ENCODE results near the gene PACRG. TPM values are rescaled to one million over a fixed set of nuclear protein-coding genes. Genes with fewer than 3 reads are reported as not detected.

PACRG gene
- total RNA-seq, 1 donor from 2014 or later, result 7.9 TPM

DNA sequence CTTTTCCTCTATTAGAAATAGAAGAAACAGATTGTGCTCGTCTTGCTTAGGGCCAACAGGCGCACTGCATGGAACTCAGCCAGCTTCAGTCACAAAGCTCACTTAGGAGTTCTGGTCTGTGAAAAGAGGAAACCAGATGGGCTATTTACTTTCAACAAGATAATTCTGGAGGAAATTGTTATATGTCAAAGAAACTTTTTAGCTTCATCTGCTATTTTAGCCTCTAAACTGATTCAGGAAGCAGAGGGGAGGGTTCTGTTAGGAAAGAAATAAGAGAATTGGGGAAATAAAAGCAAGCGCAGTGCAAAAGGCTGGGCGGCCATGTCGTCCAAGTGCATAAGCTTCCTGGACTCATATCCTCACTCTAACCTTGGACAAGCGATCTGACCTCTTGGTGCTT is 21.5 kb upstream of the PACRG start:
- peak; percentile 88 for DNase-seq (ENCODE audit: missing footprints)
- peak; percentile 89 for ATAC-seq
- intact Hi-C loops (cut with DNase I), result no loop called here

- intact Hi-C loops (cut with DNase I), result no loop called here
- no peak for ATAC-seq
- DNase-seq (ENCODE audit: missing footprints), result no peak
Observed at GRCh38 chr6:162708971-162709370, 18.8 kb upstream of the PACRG start.

DNA sequence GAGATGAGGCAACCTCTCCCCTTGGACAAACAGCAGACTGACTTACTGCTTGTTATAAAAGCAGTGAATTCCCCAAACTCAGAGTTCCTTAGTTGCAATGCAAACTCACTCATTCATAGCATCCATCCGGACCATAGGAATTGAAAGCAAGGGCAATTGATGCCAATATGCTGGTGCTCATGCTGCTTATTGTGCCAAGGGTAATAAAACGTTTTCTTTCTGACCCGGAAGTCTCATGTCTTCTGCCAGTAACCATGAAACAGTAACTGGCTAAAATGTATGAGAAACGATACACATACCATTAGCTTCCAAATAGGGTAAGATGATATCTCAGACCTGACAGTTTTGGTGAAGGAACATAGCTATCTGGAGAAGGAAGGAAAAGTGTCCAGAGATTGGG is 18.3 kb upstream of the PACRG start:
- no peak for ATAC-seq
- no peak for DNase-seq (ENCODE audit: missing footprints)
- intact Hi-C loops (cut with DNase I), result no loop called here

DNA sequence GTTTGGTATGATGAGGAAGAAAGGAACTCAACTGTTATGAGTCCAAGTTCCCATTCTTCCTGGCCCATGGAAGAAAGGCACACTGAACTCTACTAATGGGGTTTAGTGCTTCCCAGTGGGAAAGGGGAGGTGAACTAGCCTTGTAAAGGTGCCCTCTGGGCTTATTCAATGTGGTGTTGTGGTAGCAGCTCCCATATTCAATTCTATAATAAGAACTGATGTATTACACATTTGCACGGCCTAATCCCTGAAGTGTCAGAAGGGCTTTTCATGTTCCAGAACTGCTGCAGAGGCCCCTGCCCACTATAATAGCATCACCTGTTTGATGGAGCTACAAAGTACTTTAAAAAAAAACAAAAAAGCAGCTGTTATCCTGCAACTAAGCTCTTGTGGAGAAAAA is 17.4 kb upstream of the PACRG start:
- no peak for DNase-seq (ENCODE audit: missing footprints)
- no peak for ATAC-seq
- intact Hi-C loops (cut with DNase I), result no loop called here

GRCh38 chr6:162710936-162711335 is 16.8 kb upstream of the PACRG start:
- DNase-seq (ENCODE audit: missing footprints), result no peak
- intact Hi-C loops (cut with DNase I), result no loop called here
- ATAC-seq, result no peak

DNA sequence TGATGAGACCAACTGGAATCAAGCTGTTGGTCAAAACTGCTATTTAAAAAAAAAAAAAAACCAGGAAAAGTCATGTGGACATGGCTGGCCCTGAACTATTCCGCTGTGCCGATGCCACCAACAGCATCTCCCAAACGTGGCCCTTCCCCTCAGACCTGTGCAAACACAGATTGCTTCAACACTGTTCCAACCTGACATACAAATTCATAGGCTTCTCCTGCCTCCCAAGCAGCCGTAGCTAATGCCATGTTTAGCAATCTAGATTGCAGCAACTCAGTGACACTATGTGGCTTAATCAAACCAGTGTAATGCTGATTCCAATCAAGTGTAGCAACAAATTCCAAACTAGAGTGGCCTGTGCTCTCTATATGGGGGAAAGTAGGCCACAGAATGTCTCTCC is 16.4 kb upstream of the PACRG start:
- DNase-seq (ENCODE audit: missing footprints), result no peak
- ATAC-seq, result no peak
- intact Hi-C loops (cut with DNase I), result no loop called here

DNA sequence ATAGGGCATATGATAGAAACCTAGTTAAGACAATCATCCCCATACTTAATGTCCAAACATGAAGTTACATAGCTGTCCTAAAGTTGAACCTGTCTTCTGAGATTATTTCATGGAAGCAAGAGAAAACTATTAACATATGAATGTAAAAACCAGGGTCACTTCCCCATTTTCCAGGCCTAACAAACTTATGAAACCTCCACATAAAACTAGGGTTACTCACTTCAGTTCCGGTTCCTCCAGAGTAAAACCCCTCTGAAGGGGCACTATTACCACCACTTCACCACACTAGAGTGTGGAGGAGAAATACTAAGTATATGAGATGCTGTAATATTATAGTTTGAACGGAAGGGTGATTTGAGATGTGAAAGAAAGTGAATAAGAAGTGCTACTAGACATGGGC is 15.1 kb upstream of the PACRG start:
- DNase-seq (ENCODE audit: missing footprints) (no peak), ATAC-seq (no peak)
- intact Hi-C loops (cut with DNase I), result no loop called here

DNA sequence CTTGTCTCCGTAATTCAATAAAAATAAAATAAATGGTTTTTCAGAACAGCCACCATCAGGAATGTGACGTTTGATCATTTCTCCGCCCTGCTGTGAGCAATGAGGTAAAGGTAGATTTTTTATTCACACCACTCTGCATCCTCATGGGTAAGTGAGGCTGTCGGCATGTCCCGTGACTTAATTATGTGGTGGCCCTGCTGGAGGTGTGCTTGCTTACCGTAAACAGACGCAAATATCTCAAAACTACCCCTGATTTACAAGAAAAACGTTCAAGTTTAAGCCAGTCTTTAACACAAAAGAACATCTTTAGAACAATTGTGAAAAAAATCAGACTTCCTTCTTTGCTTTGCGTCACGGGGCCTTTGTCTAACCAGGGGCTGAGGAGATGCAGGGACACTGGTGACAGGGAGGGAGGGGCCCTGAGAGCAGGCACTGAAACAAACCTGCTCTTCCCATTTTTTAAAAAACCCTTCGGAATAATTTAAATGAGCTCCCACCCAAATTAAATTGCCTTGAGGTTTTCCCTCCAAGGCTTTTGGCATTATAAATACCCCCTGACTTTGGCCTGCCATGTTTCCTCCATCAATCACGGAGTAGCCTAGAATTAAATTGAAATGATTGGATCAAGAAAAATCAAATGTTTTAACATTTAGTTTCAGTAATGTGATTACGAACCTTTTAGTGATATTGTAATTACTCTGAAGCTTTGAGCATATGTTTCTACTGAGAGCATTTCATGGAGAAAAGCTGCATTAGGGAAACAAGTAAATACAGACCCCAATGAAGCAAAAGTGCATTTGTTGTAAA is 13.6 kb upstream of the PACRG start:
- intact Hi-C loops (cut with DNase I), result no loop called here
- ATAC-seq, result no peak
- no peak for DNase-seq (ENCODE audit: missing footprints)

DNA sequence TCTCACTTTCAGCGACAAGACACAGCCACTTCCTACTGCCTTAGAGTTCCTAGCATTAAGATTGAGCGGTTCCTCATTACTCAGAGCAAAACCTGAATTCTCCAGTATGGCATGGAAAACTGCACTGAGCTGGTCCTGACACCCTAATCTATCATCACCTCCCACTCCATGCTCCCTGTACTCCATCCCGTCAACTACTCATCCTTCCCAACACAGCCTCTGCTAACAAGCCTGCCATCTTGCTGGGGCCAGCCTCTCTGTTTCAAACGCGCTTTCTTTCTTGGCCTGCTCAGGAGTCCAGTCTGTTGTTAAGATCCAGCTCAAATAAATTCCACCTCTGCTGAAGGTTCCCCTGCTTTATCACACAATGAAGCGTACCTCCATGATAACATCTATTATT is 12.2 kb upstream of the PACRG start:
- DNase-seq (ENCODE audit: missing footprints) (no peak), ATAC-seq (no peak)
- intact Hi-C loops (cut with DNase I), result loop anchor here (5.0 kb wide), 1 partner anchor 43 kb away; no protein-coding TSS in a partner anchor

- intact Hi-C loops (cut with DNase I), result loop anchor here (5.0 kb wide), 1 partner anchor 47 kb away; no protein-coding TSS in a partner anchor
- no peak for DNase-seq (ENCODE audit: missing footprints)
- ATAC-seq, result no peak
Observed at GRCh38 chr6:162719528-162719927, 8.2 kb upstream of the PACRG start.

DNA sequence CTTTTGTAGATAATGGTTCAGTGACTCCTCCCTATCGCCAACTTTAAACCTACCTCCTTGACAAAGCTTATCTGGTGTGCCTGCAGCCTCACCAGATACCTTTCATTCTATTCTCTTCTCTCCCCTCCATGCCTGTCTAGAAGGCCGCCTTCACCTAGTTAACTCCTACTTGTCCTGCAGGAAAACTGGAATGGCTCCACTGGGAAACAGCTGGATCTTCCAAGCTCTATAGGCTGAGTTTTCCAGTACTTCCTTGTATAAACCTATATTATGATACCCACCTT is 6.4 kb upstream of the PACRG start:
- DNase-seq (ENCODE audit: missing footprints) (no peak), ATAC-seq (peak; percentile 40)
- intact Hi-C loops (cut with DNase I), result loop anchor here (2.0 kb wide), 1 partner anchor 535 kb away; no protein-coding TSS in a partner anchor

GRCh38 chr6:162722226-162722625 is 5.5 kb upstream of the PACRG start:
- intact Hi-C loops (cut with DNase I), result no loop called here
- ATAC-seq, result no peak

DNA sequence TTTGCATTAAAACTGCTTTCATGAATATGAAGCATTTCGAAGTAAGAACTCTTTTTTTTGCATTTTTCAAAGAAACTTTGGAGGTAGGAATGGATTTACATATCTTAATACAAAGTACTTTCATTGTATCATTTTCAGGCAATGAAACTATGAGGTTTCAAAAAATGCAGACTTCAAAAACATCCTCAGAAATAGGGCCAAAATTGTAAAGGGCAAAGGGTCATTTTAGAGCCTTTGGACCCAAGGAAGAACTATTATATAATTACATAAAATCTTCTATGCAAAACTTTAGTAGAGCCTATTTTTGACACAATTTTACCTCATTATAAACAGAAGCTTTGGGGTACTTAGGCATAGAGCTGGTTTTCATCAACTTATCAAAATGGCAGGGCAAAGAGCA is 5.1 kb upstream of the PACRG start:
- no peak for DNase-seq (ENCODE audit: missing footprints)
- ATAC-seq, result no peak
- intact Hi-C loops (cut with DNase I), result no loop called here

More at GRCh38 chr6:162722226-162722625, 5.5 kb upstream of the PACRG start:
- no peak for DNase-seq (ENCODE audit: missing footprints)

GRCh38 chr6:162726947-162727321 is 840 bp upstream of the PACRG start:
- ATAC-seq, result no peak
- intact Hi-C loops (cut with DNase I), result loop anchor here (5.0 kb wide), 4 partner anchors 115 to 260 kb away; no protein-coding TSS in a partner anchor

DNA sequence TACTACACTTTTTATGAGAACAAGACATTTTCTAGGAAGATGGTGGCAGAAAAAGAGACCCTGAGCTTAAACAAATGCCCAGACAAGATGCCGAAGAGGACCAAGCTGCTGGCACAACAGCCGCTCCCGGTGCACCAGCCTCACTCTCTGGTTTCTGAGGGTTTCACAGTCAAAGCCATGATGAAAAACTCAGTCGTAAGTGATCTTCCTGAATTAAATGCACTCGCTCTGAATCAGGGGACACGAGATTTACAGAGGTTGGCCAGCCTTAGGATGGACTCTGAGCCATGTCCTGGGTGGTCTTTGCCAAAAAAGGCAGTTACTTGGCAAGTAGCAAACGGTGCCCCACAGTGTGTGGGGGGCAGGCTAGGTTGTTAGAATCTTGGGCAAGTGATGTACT is 423 bp downstream of the PACRG start:
- intact Hi-C loops (cut with DNase I), result loop anchor here (5.0 kb wide), 4 partner anchors 116 to 261 kb away; no protein-coding TSS in a partner anchor
- DNase-seq (ENCODE audit: missing footprints), result no peak
- ATAC-seq, result no peak

More at GRCh38 chr6:162726947-162727321, 840 bp upstream of the PACRG start:
- DNase-seq (ENCODE audit: missing footprints), result no peak

DNA sequence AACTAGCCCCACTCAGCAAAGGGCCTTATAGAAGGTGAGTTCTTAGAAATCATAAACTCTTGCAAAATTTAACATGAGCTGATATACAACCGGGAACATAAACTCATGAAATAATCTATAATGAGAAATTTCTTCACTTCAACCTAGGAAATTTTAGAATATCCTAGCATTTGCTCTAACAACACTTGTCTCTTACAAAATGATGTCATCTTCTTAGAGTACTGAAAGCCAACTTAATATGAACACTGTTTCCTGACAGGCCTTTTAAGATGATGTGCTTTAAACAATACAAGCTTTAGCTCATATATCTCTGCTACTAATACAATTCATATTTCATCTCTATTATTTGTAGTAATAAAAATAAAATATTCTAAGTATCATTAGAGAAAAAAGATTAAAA is 932 bp downstream of the PACRG start:
- DNase-seq (ENCODE audit: missing footprints), result no peak
- ATAC-seq, result no peak
- intact Hi-C loops (cut with DNase I), result loop anchor here (5.0 kb wide), 4 partner anchors 116 to 261 kb away; no protein-coding TSS in a partner anchor

- intact Hi-C loops (cut with DNase I), result loop anchor here (10.0 kb wide), 1 partner anchor 1336 kb away; no protein-coding TSS in a partner anchor
- DNase-seq (ENCODE audit: missing footprints) (no peak), ATAC-seq (no peak)
Observed at GRCh38 chr6:162730502-162730901, 2.7 kb downstream of the PACRG start.

- DNase-seq (ENCODE audit: missing footprints), result no peak
- no peak for ATAC-seq
- intact Hi-C loops (cut with DNase I), result loop anchor here (10.0 kb wide), 1 partner anchor 1339 kb away; no protein-coding TSS in a partner anchor
Observed at GRCh38 chr6:162733489-162733888, 5.7 kb downstream of the PACRG start.

GRCh38 chr6:162736961-162737360 is 9.2 kb downstream of the PACRG start:
- intact Hi-C loops (cut with DNase I), result loop anchor here (2.0 to 10.0 kb wide), 3 partner anchors 294 to 1342 kb away; no protein-coding TSS in a partner anchor
- ATAC-seq (no peak), DNase-seq (ENCODE audit: missing footprints) (no peak)

DNA sequence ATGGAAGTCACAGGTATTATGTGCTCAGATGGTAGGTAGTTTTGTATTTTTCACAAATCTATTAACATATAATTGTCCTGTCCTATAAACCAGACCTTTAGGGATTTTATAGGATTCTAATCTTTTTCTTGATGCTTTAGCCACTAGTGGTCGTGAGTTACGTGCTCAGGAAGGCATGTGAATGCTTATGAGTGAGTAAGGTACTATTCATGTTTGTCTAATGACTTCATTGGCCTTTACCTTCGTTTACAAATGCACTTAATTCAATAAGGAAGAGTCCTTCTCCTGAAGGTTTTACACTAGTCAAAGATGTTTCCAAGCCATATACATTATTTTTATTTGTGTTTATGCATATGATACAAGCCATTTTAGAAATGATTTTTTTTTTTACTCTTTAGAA is 23.0 kb downstream of the PACRG start:
- intact Hi-C loops (cut with DNase I), result no loop called here
- DNase-seq (ENCODE audit: missing footprints) (no peak), ATAC-seq (no peak)
